Muscle layer of colon (tissue), 2 donors: Measurements from ENCODE around the gene ARHGAP24.

Experiments
- H3K27ac ChIP-seq: one replicate; pipeline ENCODE4 v1.7.0; 2013; ENCODE audit warnings: low read depth, mild to moderate bottlenecking, low read length, moderate library complexity
- H3K27me3 ChIP-seq, 2 donors: one replicate each; pipeline ENCODE4 v1.7.0; 2013; ENCODE audit warnings: low read length in 2 of 2, mild to moderate bottlenecking in 2 of 2; ENCODE audit not compliant: insufficient read depth in 2 of 2, control insufficient read depth in 1 of 2
- H3K36me3 ChIP-seq: one replicate; pipeline ENCODE4 v1.7.0; 2013; ENCODE audit warnings: mild to moderate bottlenecking, low read length; ENCODE audit not compliant: insufficient read depth
- H3K4me1 ChIP-seq: one replicate; pipeline ENCODE4 v1.7.0; 2013; ENCODE audit warnings: mild to moderate bottlenecking, low read length; ENCODE audit not compliant: insufficient read depth
- H3K4me3 ChIP-seq, 2 donors: one replicate each; pipeline ENCODE4 v1.7.0; 2013; ENCODE audit warnings: low read length in 2 of 2, low read depth in 1 of 2, mild to moderate bottlenecking in 1 of 2, moderate library complexity in 1 of 2
- H3K9ac ChIP-seq: one replicate; pipeline ENCODE4 v1.7.0; 2013; ENCODE audit warnings: low read length
- H3K9me3 ChIP-seq: one replicate; pipeline ENCODE4 v1.7.0; 2013; ENCODE audit warnings: mild to moderate bottlenecking, low read length
- donor health status: abdominal sarcoma.
- donor health status: Adenocarcinoma of cecum.

The ARHGAP24 gene

GRCh38 chr4:85474818-85475630 is at the start of gene ARHGAP24:
TSS of gene ARHGAP24 (plus strand) at chr4:85475150.
- Histone ChIP-seq H3K36me3 (no peaks in the 10 kb centered on the region), H3K9me3 (no peaks in the 10 kb centered on the region), H3K9ac (no peak within 1 kb of the TSS), H3K4me1 (no peaks in the 10 kb centered on the region), H3K27me3 (peaks cover 0 to 4% of the 10 kb centered on the region in 2 donors), H3K4me3 (peak within 1 kb of the TSS; percentile 55 to 65), H3K27ac (peak within 1 kb of the TSS; percentile 24)

GRCh38 chr4:85426366-85426765 is 48.6 kb upstream of the ARHGAP24 start:
- no peaks in the 10 kb centered on the region for H3K4me1 ChIP-seq
- no peaks in the 10 kb centered on the region for H3K9me3 ChIP-seq
- no peak overlapping the region for H3K4me3 ChIP-seq
- H3K9ac ChIP-seq = no peak overlapping the region
- H3K36me3 ChIP-seq = no peaks in the 10 kb centered on the region
- H3K27ac ChIP-seq = no peak overlapping the region
- no peaks in the 10 kb centered on the region for H3K27me3 ChIP-seq

GRCh38 chr4:85427123-85427522 is 47.8 kb upstream of the ARHGAP24 start:
- Histone ChIP-seq H3K4me1 (no peaks in the 10 kb centered on the region), H3K27me3 (no peaks in the 10 kb centered on the region), H3K9ac (no peak overlapping the region), H3K4me3 (no peak overlapping the region), H3K36me3 (no peaks in the 10 kb centered on the region), H3K9me3 (no peaks in the 10 kb centered on the region), H3K27ac (no peak overlapping the region)

GRCh38 chr4:85430226-85430625 is 44.7 kb upstream of the ARHGAP24 start:
- Histone ChIP-seq H3K27me3 (no peaks in the 10 kb centered on the region), H3K9ac (no peak overlapping the region), H3K9me3 (no peaks in the 10 kb centered on the region), H3K36me3 (no peaks in the 10 kb centered on the region), H3K4me3 (no peak overlapping the region), H3K27ac (no peak overlapping the region), H3K4me1 (no peaks in the 10 kb centered on the region)

GRCh38 chr4:85430697-85431096 is 44.3 kb upstream of the ARHGAP24 start:
- no peak overlapping the region for H3K9ac ChIP-seq
- H3K27me3 ChIP-seq = no peaks in the 10 kb centered on the region
- no peak overlapping the region for H3K27ac ChIP-seq
- no peaks in the 10 kb centered on the region for H3K9me3 ChIP-seq
- H3K36me3 ChIP-seq = no peaks in the 10 kb centered on the region
- no peaks in the 10 kb centered on the region for H3K4me1 ChIP-seq
- no peak overlapping the region for H3K4me3 ChIP-seq

- Histone ChIP-seq H3K9me3 (no peaks in the 10 kb centered on the region), H3K36me3 (no peaks in the 10 kb centered on the region), H3K4me1 (no peaks in the 10 kb centered on the region), H3K4me3 (no peak overlapping the region), H3K27ac (no peak overlapping the region), H3K27me3 (no peaks in the 10 kb centered on the region), H3K9ac (no peak overlapping the region)
Measured at GRCh38 chr4:85431156-85431555, 43.8 kb upstream of the ARHGAP24 start.

GRCh38 chr4:85431881-85432485 is 43.0 kb upstream of the ARHGAP24 start:
- Histone ChIP-seq H3K36me3 (no peaks in the 10 kb centered on the region), H3K9ac (no peak overlapping the region), H3K27ac (no peak overlapping the region)

GRCh38 chr4:85445050-85445639 is 29.8 kb upstream of the ARHGAP24 start:
- Histone ChIP-seq H3K9ac (no peak overlapping the region), H3K9me3 (no peaks in the 10 kb centered on the region), H3K27me3 (no peaks in the 10 kb centered on the region), H3K36me3 (no peaks in the 10 kb centered on the region), H3K27ac (no peak overlapping the region), H3K4me3 (no peak overlapping the region), H3K4me1 (no peaks in the 10 kb centered on the region)

More at GRCh38 chr4:85431881-85432485, 43.0 kb upstream of the ARHGAP24 start:
- no peaks in the 10 kb centered on the region for H3K4me1 ChIP-seq
- H3K4me3 ChIP-seq = no peak overlapping the region
- H3K27me3 ChIP-seq = no peaks in the 10 kb centered on the region
- H3K9me3 ChIP-seq = no peaks in the 10 kb centered on the region

GRCh38 chr4:85446141-85446861 is 28.6 kb upstream of the ARHGAP24 start:
- no peaks in the 10 kb centered on the region for H3K9me3 ChIP-seq
- H3K36me3 ChIP-seq = no peaks in the 10 kb centered on the region
- no peak overlapping the region for H3K27ac ChIP-seq
- H3K9ac ChIP-seq = no peak overlapping the region
- H3K27me3 ChIP-seq = no peaks in the 10 kb centered on the region
- H3K4me1 ChIP-seq = no peaks in the 10 kb centered on the region
- H3K4me3 ChIP-seq = no peak overlapping the region

- no peaks in the 10 kb centered on the region for H3K9me3 ChIP-seq
- H3K36me3 ChIP-seq = no peaks in the 10 kb centered on the region
- H3K4me1 ChIP-seq = no peaks in the 10 kb centered on the region
- H3K27ac ChIP-seq = no peak overlapping the region
- no peak overlapping the region for H3K4me3 ChIP-seq
- no peak overlapping the region for H3K9ac ChIP-seq
- no peaks in the 10 kb centered on the region for H3K27me3 ChIP-seq
Measured at GRCh38 chr4:85448906-85449890, 25.8 kb upstream of the ARHGAP24 start.
